ENCODE results near the gene MTMR3. TPM values are rescaled to one million over a fixed set of nuclear protein-coding genes. Genes with fewer than 3 reads are reported as not detected.
A peak's percentile ranks its signal among the peaks of the same experiment; 100 is the strongest.

Gene MTMR3
- total RNA-seq, 1 experiment from 2014 or later: 11.2 TPM

DNA sequence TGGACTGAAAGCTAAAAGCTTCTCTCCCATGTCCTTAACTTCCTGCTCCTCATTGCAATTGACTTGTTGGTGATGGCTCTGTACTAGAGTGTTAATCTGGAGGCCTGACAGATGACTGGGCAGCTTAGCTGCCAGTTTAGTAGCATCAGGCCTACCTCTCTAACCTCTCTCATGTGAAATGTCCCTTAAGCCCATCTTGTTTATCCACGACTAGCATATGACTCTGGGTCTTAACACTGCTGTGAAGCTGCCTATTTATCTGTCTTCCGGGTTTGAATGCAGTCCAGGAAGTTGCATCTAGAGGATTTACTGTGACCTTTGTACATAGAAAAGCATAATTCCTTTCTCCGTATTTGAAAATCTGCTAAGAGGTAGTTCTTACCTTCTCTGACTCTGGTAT, 112.0 kb downstream of the MTMR3 start:
- no peak for DNase-seq (ENCODE audit: extremely low read depth, low read depth)

DNA sequence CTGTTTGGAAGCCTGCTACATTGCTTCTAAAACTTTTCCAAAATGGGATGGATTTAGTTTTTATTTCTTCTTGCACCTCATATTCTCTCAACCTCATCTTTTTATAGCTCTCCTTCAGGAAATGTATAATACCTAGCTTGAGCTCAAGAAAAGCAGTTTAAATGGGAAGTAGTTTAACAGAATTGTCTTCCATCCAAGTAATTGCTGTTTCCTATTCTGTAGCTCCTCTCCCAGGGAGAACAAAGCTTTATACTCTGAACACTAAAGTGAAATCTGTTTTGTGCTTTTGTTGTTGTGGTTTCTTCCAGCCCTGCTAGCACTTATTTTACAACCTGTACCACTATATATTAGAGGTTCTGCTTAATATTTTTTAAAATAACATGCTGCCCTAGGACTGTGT, 114.1 kb downstream of the MTMR3 start:
- no peak for DNase-seq (ENCODE audit: extremely low read depth, low read depth)

DNA sequence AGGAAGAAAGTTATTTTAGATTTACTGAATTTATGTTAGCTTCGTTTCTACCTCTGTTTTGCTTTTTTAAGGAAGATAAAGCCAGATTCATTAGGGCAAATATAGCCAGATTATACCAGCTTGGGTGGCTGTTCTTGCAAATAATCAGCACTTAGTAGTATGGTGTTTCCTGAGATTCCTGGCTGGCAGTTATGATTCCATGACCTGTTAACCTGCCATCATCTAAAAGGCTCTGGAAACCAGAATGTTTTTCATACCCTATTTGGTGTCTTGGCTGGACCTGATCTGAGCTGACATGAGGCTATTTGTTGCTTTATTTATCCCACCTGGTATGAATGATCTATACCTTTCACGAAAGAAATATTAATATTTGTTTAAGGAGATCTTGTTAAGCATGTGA, 114.5 kb downstream of the MTMR3 start:
- DNase-seq (ENCODE audit: extremely low read depth, low read depth): no peak

DNA sequence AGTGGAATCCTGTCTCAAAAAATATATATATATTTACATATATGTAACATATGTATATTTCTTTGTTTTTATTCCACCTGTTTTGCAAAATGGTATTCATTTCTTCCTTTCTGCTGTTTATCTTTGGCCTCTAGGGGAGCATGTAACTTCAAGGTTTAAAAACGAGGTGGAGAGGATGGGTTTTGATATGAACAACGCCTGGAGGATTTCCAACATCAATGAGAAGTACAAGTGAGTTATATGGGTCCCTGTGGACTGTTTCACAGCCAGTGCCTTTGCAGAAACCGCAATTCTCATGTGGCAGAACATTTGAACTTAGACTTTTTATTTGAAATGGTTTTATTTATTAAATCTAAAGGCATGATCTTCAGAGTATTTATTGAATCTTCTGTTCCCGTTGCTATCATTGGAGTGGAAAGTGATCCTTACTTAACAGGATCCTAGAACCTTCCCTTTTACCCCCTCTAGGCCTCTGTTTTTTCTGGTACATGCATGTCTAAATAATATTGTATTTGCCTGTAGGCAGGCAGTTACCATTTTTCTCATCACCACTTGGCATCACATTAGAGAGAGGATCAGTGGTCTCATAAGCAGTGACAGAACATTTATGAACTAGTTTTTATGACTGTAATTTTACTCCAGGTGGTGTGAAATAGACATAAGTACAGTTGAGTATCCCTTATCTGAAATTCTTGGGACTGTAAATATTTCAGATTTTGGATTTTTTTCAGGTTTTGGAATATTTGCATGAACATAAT, 115.8 kb downstream of the MTMR3 start:
- no peak for DNase-seq (ENCODE audit: extremely low read depth, low read depth)

DNA sequence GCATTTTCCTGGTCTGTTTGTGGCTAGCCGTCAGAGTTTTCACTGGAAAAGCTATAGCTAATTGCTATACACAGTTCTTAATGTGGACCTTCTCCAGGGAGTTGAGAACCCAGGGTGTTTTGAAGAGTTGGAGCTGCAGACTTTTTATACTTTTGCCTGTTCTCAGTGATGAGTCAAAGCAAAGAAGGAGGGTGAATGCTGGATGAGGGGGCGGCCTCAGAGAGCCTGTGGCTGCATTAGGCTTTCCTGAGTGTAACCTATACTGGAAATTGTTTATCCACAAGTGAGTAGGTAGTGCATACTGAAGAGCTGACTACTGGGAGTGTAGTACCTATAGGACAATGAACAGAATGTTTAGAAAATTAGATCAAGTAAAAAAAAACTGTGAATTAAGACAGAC, 117.6 kb downstream of the MTMR3 start:
- DNase-seq (ENCODE audit: extremely low read depth, low read depth): no peak

DNA sequence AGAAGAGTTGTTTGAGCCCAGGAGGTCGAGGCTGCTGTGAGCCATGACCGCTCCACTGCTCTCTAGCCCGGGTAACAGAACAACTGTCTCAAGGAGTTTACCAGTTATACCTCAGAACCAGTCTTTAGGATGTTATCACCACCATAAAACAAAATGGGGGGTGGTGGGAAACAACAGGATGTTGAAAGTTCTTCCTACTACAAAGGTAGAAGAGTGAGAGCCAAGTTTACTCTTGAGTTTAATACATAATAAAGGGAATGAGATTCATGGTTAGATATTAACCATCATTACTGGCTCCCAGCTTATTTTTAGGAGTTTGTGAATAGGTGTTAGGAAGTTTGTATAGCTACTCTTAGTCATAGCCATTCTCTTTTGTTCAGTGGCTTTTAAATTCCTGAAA, 118.5 kb downstream of the MTMR3 start:
- no peak for DNase-seq (ENCODE audit: extremely low read depth, low read depth)

DNA sequence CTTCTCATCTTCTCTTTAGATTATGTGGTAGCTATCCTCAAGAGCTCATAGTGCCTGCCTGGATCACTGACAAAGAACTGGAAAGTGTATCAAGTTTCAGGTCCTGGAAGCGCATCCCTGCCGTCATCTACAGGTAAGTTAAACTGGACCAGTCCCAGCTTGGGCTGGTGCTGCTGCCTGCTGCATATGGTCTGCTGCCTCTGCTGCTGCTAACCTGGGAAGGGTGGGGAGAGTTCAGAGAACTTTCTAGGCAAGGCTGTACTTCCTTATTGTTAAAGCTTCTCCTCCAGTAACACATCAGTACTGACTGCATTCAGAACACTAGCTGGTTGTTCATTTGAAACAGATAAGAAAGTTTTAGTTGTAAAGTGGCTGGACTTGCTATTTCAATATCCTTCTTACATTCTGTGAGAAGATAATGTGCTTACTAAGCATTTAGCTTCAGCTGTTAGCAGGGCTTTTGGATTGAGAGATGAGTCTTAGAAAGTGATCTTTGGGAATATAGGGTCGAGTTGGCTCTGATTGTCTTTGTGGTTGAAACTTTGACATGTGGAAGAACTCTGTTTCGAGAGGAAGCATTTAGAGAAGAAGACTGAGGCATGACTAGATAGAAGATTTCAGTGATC, 120.0 kb downstream of the MTMR3 start:
- DNase-seq (ENCODE audit: extremely low read depth, low read depth): no peak

DNA sequence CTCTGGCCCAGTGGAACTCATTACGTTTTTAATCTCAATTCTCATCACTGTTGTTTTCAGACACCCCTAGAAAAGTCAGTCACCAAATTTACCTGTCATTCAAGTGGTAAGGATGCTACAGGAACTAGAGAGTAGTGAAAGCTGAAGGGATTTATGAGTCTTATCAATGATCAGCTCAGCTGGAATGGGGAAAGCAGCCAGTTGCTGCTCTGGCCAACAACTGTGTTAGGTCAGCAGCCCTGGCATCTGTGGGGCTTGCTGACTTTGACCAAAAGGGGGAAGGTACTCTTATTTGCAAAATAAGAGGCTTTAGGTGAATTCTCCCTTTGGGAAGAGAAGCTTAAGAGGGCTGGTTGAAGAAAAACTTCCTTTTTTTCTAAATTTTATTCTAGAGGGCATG, 121.1 kb downstream of the MTMR3 start:
- no peak for DNase-seq (ENCODE audit: extremely low read depth, low read depth)

DNA sequence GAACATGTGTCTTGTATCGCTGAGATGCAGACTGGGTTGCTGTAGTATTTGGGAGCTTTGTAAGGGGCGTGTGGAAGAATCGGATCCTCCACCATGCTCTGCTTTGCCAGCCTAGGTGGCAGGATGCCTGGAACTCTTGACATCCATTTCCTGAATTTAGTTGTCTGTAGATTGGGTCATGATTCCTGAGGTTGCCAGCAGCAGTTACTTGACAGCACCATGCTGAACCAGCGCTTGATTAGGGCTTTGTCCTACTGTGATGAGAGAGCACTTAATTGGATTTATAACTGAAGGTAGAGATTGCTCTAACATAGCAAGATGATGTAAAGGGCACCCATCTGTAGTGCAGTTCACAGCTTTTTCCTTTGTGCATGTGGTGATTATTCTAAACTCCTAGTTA, 121.7 kb downstream of the MTMR3 start:
- DNase-seq (ENCODE audit: extremely low read depth, low read depth): no peak

DNA sequence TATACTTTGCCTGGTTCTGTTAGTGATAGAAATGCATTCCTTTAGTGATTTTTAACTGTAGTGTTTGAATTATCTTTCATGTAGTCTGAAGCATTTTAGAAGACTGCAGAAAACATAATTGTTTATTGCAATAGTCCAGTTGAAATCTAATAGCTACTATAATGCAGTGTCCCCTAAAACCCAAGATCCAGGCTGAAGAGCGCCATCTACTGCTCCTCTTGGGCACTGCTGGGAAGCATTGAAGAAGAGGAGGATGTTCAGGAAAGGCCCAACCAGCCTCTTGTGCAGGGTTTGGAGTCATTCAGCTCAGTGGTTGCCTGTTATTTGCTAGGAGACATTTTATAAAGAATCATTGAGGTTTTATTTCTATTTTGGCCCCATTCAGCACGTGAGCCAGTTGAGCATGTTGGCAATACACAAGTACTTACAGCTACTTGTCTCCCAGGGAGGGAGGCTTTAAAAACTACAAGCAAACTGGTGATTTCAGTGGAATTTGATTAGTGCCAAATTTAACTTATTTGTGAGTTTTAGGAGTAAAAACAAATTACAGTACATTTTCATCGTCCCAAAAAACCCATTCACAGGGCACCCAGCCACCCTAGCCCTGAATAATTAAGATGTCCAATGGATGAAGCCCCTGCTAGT, 122.4 kb downstream of the MTMR3 start:
- peak; percentile 72 for DNase-seq (ENCODE audit: extremely low read depth, low read depth)

DNA sequence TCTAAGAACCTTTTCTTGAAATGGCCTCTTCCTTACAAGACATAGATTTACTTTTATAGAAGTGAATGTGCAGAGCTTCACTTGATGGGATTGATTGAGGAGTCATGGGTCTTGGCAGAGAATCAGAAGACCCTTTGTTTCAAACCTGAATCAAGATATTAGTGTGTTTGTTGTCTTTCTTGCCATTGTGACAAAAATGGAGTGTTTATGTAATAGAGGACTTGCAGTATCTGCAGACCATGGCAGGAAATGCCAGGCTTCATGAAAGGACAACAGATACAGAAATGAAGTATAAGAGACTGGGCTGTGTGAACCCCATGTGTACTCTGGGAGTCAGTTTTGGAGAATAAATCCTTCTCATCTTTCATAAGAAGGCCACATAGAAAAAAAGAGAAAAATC, 124.4 kb downstream of the MTMR3 start:
- no peak for DNase-seq (ENCODE audit: extremely low read depth, low read depth)

DNA sequence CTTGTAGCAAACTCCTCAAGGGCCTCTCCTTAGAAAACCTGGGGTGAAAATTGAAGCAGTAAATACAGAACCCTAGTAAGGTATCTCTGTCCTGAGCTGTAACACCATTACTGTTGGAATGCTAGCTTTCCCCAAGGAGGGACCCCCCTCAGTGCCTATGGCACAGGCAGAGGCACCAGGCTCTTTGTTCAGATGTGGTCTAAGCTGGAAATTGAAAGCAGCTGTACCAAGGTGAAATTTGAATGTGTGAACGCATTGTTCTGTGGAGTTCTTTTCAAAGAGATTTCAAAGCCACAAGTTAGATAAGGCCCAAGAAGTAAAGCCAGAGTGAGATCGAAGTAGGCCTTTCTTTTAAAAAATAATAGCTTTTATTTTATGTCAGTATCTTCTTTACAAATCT, 125.4 kb downstream of the MTMR3 start:
- no peak for DNase-seq (ENCODE audit: extremely low read depth, low read depth)

DNA sequence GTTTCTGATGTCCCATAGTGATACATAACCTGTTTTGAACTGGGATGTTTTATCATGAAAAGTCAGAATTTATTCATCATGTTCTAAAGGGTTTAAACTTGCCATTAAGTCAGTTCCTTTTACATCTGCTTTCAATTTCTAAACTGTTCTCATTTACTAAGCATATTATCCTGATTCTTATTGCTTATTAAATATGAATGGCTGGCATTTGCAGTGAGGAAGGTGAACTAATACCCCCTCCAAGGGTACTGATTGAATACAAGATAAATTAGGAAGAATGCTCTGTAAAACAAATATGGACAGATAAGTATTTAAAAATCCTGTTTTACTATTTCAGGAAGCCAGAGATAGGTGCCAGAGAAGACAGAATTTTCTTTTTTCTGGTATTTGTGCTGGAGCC, 126.5 kb downstream of the MTMR3 start:
- no peak for DNase-seq (ENCODE audit: extremely low read depth, low read depth)

DNA sequence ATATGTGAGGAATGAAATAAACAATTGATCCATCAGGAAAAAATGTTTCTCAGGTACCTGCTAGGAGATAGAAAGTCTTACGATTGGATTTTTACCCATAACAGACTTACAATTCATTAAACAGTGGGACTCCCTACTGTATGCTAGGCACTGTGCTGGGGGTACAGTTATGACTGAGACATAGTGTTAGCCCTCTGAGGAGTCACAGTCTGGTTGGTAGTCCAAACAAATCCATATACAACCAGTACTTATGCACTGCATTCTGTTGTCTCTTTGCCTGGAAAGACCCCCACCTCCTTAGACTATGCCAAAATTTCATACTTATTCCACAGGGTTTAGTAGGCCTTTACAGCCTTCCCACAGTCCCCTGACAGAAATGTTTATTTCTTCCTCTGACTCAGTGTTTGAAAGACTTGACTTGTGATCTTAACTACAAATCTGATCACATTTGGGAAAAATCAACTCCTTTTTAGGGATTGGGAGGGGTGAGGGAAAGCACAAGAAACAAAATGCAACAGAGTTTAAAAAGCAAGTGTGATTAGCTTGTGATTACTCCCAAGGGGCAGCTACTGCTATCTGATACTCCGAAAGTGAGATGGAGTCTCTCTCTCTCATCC, 127.9 kb downstream of the MTMR3 start:
- no peak for DNase-seq (ENCODE audit: extremely low read depth, low read depth)

DNA sequence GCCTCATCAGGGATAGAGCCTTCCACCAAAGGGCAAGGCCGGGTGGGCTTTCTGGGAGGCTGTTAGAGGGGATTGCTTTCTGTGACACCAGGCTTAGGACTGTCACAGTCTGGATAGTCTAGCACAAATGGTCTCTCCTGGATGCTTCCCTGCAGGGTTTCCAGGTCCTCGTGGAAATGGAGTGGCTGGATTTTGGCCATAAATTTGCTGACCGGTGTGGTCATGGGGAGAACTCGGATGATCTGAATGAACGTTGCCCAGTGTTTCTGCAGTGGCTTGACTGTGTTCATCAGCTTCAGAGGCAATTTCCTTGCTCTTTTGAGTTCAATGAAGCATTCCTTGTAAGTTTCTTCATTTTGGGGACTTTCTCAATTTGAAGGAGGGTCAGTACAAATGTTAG, 130.2 kb downstream of the MTMR3 start:
- no peak for DNase-seq (ENCODE audit: extremely low read depth, low read depth)

DNA sequence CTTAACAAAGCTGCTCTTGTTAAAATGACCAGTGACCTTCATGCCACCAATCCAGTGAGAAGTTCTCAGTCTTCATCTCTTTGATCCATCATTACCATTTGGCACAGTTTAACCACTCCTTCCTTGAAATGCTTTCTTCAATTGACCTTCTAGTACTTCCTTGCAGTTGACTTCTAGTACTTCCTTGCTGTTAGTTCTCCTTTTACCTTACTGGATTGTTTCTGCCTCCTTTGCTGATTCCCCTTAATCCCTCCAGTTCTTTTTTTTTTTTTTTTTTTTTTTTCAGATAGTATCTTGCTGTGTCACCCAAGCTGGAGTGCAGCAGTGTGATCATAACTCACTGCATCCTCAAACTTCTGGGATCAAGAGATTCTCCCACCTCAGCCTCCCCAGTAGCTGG, 131.3 kb downstream of the MTMR3 start:
- DNase-seq (ENCODE audit: extremely low read depth, low read depth): no peak

DNA sequence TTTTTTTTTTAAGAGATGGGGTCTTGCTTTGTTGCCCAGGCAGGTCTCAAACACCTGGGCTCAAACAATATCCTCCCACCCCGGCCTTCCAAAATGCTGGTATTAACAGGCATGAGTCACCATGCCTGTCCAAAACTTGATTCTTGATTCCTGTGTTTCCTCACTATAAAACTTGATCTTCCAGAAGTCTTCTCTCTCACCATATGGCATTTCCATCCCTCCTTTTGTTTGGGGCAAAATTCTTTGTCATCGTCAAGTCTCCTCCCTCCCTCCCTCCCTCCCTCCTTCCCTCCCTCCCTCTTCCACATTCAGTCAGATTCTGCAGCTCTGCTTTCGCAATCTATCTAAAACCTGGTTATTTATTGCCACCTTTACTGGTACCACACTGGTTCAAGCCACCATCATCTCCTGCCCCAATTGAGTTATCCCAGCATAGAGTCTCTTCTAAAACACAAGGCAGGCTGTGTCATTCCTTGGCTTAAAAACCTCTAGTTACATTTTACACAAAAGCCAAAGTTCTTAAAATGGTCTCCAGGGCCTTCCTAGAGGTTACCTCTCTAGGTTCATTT, 132.3 kb downstream of the MTMR3 start:
- no peak for DNase-seq (ENCODE audit: extremely low read depth, low read depth)

DNA sequence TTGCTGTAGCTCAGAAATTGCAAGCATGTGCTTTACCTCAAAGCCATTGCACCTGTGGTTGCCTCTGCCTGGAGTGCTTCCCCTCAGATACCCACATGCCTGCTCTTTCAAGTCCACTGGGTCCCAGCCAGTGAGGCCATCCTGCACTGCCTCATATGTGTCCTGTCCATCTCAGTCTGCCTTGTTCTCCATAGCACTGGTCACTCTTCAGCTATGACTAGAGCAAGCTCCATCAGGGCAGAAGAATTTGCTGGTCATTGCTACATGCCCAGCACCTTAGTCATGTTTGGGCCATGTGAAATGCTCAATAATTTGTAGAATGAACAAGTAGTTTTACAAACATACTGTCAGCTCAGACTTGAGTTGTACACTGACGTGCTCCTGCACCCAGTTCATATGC, 132.9 kb downstream of the MTMR3 start:
- no peak for DNase-seq (ENCODE audit: extremely low read depth, low read depth)

DNA sequence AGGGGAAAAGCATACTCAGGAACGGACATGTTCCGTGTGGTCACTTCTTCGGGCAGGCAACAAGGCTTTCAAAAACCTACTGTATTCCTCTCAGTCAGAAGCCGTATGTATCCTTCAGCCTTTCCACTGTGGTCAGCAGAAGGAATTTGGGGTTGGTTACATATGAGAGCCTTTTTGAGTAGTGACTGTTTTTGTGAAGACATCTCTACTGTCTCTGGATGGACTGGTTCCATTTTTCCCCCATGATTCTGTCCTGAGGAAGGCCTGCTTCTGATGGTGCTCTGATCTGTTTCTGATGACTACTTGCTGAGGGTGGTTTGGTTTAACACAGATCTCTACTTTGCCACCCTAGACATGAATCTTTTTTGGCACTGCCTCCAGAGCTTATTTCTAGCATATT, 133.6 kb downstream of the MTMR3 start:
- DNase-seq (ENCODE audit: extremely low read depth, low read depth): no peak

DNA sequence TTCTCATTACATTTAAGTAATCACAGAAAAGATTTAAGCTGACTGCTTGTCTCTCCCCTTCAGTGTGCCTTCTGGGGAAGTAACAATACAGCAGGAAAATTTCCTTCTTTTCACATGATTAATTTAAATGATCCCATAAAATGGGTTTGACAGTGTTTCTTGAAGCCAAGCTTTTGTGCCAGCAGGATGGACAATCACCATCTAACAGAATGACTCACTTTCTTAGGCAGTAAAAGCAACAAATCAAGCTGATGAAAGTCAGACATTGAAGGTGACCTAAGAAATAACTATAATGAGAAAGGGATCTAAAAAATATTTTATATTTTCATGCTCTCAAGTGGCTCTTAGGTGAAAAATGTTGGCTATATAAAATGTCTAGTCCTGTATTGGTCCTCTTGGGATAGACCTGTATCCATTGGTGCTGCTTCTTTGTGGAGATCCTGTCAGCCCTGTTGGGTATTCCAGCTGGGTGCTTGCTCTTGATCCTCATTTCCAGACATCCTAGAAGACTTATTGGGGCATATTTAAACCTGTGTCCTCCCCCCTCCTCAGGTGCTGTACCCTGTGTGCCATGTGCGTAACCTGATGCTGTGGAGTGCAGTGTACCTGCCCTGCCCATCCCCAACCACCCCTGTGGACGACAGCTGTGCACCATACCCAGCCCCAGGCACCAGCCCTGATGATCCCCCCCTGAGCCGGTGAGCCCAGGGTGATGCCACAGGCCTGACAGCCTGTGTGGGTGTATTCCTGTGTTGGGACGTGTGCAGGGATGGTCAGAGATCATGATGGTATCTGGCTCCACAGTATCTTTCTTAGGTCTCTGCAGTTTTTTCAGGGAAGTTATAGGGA, 134.6 kb downstream of the MTMR3 start:
- no peak for DNase-seq (ENCODE audit: extremely low read depth, low read depth)

Measured in NCI-H460 (cell line).